ENCODE measurements around the gene TEX22.

TEX22 gene

DNA sequence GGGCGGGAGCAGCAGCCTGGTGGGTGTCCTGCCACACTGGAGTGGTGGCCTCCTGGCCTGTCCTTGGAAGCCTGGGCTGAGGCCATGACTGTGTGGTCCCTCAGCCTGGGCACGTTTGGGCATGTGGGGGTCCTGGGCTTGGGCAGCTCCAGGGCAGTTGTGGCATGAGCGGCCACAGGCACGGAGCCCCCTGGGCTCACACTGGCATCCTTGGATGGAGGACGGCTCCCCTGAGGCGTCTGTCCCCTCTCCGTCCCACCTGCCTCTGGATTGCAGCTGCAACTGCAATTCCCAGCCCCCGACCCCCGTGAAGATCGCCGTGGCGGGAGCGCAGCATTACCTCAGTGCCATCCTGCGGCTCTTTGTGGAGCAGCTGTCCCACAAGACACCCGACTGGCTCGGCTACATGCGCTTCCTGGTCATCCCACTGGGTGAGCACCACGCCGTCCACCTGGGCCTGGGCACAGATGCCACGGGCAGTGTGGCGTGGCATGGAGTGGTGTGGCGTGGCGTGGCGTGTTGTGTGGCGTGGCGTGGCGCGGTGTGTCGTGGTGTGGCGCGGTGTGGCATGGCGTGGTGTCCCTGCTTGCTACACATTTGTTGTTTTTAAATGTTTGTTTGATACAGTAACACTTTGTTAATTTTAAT, 15.1 kb upstream of the TEX22 start:
- in situ Hi-C loops (cut with MboI; ENCODE audit: low sequenced_read_pairs) = no loop called here

DNA sequence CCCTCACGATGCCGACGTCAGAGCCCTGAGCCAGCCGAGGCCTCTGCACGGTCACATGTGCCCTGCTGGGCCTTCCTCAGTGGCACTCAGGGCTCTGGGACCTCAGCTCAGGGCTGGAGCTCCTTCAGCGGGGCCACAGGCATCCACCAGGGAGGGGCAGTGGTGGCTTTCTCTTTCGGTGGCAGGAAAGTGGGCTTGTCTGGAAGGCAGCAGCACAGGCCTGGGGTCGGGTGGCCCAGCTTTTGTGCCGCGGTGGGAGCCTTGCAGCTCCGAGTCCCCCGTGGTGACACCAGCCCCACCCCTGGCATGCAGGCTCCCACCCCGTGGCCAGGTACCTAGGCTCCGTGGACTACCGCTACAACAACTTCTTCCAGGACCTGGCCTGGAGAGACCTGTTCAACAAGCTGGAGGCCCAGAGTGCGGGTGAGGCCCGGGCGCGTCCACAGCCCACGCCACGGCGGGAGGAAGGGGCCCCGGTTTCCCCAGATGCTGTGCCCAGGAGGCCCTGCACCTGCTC, 14.2 kb upstream of the TEX22 start:
- in situ Hi-C loops (cut with MboI; ENCODE audit: low sequenced_read_pairs) = no loop called here

DNA sequence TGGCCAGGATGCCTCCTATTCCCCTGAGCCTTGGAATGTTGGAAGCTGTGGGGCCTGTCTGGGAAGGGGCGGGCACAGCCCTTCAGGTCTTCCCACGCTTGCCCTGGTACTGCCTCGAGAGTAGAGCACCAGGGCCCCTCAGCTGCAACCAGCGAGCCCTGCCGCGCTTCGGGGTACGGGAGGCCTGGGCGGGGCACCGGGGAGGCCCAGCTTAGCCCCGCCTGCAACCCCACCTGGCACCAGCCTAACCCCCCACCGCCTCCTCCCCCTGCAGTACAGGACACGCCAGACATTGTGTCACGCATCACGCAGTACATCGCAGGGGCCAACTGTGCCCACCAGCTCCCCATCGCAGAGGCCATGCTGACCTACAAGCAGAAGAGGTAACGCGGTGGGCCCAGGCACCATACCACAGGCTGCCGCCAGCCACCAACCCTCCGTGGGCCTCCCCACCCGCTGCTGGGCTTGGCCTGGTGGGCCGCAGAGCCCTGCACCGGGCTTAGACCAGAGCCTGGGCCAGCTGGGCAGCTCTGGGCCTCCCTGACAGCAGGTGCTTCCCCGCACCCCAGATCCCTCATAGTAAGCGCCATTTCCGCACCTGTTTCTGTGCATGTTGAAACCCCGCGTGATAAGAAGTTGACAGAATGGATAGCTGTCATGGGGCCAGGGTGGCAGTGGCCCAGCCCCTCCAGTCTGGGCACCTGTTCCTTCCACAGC, 13.6 kb upstream of the TEX22 start:
- in situ Hi-C loops (cut with MboI; ENCODE audit: low sequenced_read_pairs) = no loop called here

DNA sequence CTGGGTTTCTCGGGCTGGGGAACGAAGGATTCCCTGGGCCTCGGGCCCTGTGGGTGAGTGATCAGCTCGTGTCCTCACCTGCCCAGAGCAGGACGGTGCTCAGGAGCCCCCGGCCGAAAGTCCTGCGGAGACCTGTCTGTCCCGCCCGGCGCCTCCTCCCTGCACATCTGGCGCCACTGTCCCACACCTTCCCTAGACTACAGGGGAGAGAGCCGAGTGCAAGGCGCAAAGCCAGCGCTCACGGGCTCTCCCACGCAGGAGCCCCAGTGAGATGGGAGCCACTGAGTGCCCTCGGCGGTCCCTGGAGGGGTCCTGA, 13.1 kb upstream of the TEX22 start:
- in situ Hi-C loops (cut with MboI; ENCODE audit: low sequenced_read_pairs) = no loop called here

DNA sequence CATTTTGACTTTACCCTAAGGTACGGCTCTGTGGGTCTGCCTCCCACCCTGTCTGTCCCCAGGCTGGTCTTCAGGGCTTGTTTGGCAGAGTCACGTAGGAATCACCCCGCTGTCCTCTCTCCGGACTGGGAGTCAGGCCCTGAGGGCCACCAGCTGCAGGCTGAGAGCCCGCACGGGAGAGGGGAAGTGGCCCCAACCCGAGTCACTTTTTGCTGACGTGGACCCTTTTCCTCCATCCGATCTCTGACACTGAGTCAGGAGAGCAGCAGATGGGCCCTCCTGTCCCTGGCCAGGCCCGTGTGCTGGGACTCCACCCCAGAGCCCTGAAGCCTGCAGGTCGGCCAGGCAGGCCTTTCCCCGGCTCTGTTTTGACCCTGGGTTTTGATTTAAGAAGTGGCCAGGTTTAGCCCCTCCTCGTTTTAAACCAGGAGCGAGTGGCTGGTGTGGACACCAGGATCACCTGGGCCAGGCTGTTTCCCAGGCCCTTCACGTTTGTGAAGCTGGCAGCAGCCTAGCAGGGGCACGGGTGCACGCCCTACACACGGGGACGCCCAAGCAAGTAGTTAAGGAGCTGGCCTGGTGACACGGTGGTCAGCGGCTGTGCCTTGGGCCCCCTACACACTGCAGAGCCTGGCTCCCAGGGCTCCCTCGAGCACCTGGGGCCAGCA, 12.5 kb upstream of the TEX22 start:
- in situ Hi-C loops (cut with MboI; ENCODE audit: low sequenced_read_pairs) = no loop called here

DNA sequence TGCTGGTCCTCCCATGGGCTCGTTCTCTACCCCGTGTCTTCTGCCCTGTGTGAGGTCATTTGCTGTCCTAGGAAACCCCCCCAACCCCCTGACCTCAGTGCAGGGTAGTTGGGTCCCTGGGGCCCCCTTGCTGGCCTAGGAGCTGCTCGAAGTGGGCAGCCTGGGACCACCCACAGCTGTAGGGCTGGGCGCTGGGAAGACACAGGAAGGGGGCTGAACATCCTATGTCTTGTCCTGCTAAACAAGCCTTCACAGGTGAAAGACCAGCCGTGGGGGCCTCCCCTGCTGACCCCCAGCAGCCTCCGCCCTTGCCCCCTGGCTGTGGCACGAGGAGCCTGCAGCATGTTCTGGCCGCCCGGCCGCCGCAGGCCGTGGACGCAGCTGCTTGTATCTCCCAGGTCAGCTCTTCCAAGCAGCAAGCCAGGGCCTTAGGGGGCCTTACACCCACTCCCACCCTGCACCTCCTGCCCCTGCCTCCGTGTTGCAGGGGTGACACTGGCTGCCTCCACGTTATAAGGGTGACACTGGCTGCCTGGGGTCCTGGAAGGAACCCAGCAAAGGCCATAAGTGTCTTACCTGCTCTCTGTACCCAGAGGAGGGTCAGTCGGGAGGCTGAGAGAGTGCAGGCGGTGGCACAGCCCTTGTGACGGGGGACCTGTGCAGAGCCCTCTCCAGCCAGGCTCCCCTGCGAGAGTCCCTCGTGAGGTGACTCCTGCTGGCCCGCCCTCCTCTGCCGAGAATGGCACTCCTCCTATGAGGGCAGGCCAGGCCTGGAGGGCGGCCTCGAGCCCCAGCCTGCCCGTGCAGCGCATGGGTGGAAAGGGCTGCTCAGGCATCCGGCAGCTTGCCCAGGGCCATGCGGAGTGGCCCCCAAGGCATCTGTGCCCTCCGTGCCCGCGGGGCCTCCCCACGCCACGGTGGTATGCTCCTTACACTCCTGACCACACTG, 11.5 kb upstream of the TEX22 start:
- in situ Hi-C loops (cut with MboI; ENCODE audit: low sequenced_read_pairs) = no loop called here

DNA sequence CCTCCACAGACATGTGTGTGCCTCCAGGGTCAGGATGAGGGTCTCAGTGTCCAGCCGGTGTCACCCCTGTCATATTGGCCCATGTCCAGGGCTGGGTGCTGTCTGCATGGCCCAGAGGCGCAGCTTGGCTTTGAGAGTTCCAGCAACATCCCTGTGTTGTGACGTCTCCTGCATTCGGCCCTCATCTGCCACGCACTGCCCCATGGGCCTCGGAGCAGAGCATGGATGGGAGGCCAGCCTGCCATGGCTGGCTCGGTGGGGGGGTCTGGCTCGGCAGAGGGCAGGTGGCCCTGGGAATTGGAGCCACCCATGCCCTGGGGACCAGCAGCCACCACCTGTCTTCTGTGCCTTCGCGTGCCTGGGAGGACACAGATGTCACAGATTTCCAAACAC, 10.8 kb upstream of the TEX22 start:
- in situ Hi-C loops (cut with MboI; ENCODE audit: low sequenced_read_pairs) = no loop called here

DNA sequence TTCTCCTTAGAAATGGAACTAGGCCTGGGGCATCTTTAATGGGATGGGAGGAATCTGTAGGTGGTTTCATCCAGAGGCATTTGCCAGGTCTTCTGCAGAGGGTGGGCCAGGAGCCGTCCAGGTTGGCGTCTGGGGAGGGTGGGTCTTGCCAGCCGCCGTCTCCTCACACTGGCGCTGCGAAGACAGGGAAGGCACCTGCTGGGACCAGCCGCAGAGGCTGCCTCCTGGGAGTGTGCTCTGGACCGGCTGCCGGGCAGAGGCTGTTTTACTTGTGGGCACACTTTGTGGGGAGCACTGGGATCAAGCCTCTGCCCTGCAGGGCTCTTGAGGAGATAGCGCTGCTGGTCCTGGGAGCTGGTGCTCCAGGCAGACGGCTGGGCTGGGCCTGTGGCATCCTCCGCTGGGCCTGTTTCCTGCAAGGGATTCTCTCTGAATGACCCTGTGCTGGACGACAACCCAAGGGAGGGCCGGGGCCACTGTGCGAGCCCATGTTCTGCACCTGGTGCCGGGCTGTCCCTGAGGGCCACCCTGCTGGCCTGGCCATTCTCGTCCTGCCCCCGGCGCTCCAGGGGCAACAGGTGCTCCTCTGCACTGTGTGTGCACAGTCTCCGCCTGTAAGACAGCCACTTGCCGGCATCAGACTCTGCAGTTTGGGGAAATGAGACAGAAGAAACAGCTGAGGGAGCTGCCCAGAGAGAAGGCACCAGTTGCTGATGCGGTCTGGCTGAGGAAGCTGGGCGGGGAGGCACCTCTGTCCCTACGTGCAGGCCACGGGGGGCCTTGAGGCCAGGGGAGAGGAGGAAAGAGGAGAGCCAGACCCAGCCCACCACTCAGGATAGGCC, 10.0 kb upstream of the TEX22 start:
- in situ Hi-C loops (cut with MboI; ENCODE audit: low sequenced_read_pairs) = no loop called here

DNA sequence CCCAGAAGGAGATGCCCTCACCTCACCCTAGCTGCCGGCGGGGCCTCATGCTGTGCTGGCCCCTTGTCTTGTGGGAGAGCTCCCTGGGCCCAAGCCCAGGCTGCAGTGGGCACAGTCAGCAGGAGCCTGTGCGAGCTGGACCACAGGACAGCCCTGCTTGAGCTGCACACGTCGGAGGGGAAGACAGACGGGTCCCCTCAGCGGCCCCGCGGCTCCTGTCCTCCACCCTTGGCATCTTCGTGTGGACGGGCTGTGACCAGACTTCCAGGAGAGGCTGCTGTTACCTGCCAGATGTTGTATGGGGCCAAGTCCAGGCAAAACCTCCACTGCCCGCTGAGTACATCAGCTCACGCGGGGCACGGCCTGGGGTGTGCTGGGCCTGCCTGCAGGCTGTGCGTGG, 9.4 kb upstream of the TEX22 start:
- in situ Hi-C loops (cut with MboI; ENCODE audit: low sequenced_read_pairs) = no loop called here

DNA sequence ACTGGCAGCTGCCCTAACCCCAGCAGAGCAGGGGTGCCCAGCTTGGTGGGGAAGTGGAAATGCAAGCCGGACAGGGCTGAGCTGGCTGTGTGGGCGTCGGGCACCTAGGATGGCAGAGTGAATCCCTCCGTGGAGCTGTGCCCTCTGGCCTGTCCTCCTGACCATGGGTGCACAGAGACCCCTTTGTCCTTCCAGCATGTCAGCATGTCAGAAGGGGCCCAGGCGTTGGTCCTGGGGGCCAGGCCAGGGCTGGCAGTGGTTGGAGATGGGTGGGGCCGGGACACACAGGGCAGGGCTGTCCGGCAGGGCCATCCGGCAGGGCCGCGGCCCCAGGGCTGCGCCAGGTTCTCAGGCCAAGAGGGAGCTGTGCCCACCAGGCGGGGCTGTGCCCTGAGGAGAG, 8.8 kb upstream of the TEX22 start:
- in situ Hi-C loops (cut with MboI; ENCODE audit: low sequenced_read_pairs) = no loop called here

DNA sequence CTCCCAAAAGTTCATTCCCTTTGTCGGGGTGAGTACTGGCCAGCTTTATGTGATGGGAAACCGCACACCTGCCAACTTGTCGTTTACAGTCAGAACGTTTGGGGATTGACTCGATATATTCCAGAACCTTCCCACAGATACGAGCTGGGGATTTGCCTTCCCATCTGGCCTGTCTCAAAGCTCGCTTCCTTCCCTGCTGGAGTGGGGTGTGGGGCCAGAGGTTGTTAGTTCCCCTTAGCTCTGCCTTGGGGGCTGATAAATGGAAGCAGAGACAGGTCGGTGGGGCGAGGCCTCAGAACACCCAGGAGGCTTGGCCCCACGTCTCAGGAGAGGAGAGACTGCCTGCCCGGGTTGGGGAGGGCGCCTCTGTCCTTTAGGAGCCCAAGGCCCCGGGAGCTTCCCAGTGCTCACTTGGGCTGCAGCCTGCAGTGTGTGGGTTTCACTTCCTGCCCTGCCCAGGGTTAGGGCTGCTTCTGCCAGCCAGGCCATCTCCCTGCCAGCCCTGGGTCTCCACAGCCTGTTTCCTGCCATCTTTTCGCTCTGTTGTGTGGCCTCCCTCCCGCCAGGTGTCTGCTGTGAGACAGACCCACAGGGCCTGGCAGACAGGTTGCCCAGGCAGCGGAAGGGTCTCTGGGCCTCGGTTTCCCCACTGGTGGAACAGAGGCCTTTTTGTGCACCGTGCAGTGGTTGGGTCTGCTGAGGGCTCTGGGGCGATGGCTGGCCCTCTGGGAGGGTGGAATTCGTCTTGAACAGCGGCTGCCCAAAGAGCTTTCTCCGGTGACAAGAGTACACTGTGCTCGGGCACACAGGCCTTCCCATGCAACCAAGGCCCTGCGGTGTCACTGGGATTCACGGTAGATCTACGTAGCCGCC, 8.1 kb upstream of the TEX22 start:
- in situ Hi-C loops (cut with MboI; ENCODE audit: low sequenced_read_pairs) = no loop called here

DNA sequence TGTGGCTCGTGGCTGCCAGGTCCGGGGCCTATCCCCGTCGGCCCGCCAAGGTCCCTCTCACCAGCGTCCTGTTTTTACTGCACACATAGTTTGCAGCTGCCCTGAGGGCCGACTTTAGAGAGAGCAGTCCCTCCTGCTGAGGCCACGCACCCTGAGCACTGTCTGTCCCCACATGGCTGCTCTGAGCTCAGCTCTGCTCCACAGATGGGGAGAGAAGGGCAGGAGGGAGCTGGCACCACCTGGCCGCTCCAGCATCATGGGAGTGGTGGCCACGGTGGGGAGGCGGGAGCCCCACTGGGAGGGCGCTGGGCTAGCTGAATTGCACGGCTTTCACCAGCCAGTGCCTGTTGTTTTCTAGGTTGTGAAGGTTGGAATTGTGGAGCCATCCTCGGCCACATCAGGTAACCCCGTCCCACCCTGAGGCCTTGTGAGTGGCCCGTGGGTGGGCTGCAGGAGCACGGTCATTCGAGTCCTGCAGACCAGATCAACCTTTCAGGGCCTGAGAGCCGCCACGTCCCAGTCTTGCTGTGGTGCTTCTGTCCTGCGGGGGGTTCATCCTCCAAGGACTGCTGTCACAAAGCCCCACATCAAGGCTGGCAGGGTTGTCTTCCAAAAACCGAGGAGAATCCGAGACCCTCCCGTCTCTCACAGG, 7.4 kb upstream of the TEX22 start:
- in situ Hi-C loops (cut with MboI; ENCODE audit: low sequenced_read_pairs) = no loop called here

DNA sequence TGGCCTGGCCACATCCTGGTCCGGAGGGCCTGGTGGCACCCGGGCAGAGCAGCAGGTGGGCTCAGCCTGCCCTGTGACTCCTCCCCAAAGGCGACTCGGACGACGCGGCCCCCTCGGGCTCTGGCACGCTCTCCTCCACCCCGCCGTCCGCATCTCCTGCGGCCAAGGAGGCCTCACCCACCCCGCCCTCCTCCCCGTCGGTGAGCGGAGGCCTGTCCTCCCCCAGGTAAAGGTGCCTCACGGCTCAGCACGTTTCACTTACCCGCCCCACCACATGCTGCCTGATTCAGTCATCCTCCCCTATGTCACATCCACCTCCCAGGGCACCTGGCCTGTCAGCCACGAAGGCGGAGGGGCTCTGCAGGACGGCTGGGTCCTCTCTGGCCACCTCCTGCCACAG, 6.8 kb upstream of the TEX22 start:
- in situ Hi-C loops (cut with MboI; ENCODE audit: low sequenced_read_pairs) = no loop called here

DNA sequence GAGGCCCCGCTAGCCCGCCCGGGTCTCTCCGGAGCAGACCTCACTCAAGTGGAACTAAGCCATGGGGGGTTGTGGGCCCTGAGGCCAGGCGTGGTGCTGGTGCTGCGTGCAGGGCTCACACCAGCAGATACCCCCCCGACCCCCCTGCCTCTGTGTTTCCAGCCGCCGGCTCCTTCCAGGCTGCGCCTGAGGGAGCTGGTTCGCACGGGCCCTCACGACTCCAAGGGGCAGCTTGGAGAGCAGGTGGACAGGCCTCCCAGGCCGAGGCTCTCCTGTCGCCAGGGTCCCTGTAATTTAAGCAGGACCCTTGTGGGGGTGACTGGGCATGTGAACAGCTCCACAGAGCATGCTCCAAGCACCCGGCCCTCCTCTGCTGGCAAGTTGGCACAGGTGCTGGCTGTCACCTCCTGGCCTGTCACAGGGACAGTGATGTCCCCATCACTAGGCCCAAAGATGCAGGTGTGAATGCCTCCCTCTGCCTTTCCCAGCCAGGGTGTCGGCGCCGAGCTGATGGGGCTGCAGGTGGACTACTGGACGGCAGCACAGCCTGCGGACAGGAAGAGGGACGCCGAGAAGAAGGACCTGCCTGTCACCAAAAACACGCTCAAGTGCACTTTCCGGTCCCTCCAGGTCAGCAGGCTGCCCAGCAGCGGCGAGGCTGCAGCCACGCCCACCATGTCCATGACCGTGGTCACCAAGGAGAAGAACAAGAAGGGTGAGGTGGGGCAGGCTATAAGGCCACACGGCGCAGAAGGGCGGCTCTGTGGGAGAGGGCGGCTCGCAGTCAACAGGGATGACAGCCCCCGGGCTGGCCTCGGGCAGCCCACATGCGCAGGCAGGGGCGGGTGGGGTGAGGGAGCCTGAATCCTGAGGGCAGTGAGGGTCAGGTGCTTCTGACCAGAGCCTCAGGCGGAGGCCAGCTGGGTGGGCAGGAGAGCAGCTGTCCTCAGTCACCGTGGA, 5.9 kb upstream of the TEX22 start:
- in situ Hi-C loops (cut with MboI; ENCODE audit: low sequenced_read_pairs) = no loop called here

DNA sequence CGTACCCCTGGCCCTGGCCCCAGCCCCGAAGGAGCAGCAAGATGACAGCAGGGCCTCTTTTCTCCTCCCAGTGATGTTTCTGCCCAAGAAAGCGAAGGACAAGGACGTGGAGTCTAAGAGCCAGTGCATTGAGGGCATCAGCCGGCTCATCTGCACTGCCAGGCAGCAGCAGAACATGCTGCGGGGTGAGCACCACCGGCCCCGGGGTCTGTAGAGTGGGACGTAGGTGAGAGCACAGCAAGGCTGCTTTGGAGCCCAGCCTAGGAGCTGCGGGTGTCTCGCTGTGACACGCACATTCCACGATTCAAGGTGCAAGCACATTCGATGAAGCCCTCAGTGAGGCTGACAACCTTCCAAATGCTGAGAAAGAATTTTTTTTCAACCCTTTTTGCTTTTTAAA, 5.2 kb upstream of the TEX22 start:
- in situ Hi-C loops (cut with MboI; ENCODE audit: low sequenced_read_pairs) = no loop called here

DNA sequence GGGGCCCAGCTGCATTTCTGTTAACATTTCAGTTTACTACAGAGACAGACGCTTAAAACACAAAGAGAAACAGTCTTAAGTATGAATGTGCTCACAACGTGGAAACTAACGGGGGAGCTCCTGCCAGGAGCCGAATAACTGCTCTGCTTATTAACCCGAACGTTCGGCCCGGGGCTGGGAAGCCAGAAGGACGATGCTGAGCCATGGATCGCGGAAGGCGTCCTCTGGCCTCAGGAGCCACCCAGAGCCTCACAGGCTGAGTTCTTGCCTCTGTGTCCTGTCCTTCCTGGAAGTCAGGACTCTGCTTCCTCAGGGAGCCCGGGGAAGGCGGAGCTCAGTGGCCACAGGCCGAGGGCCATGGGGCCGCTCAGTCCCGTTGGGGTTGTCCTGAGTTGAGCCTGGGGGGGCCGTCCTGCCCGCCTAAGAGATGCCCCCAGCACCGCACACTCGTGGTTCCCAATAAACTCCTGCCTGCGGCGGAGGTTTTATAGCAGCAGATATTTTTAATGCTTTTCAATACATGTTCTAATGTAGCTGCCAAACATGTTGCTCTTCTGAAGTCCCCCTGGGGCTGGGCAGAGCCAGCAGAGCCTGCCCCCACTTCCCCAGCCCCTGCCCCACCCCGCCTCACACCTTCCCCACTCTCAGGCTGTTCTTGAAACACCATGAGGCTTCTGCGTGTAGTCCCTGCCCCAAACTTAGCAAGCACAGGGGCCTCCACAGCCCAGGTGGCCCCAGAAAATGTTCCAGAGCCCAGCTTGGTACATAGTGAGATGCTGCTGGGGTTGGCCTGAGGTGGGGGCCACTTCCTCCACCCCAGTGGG, 3.4 kb upstream of the TEX22 start:
- in situ Hi-C loops (cut with MboI; ENCODE audit: low sequenced_read_pairs) = no loop called here

DNA sequence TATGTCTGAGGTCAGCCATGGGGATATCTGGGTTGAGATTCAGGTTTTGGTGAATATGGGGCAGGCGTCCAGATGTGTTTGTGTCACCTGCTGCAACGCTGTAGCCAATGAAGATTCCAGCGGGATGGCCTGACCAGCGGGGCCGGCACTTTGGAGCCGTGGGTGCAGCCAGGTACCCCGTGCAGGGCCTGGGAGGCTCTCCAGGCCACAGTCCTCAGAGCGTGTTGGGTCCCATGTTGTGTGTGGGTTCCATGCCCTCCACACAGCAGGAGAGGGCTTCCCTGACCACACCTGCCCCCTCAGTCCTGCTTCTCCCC, 2.8 kb upstream of the TEX22 start:
- in situ Hi-C loops (cut with MboI; ENCODE audit: low sequenced_read_pairs) = no loop called here
